MM.1S (cell line): ENCODE data around the gene GOT1.

Source experiments
- CTCF ChIP-seq: fragments of 300-600 bp; sonication (generic); IDR thresholded peaks from 2 replicates; pipeline ENCODE4 v1.5.1; 2016; ENCODE audit warnings: antibody characterized with exemption, low read length, mixed read lengths
- EZH2phosphoT487 ChIP-seq: fragments of 300-600 bp; sonication (generic); IDR thresholded peaks from 2 replicates; pipeline ENCODE4 v1.6.1; 2018; ENCODE audit warnings: antibody characterized with exemption, low read length

DNA sequence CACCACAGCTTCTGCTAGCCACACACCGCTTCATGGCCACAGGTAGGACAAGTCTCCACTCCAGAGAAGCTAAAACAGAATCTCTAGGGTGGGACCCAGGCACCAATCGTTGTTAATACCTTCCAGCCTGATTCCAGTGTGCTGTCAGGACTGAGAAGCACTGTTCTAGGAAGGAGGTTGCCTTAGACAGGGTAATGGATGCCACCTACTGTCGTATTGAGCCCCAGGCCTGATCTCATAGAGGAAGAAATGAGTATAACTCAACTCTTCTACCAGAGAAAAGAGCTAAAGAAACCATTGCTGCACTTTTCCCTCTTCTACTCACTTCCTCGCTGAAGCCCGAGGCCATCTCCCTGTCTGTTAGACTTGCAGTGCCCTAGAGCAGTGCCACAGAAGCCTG lies 69.5 kb downstream of the GOT1 start:
- TF ChIP-seq EZH2phosphoT487 (no peak), CTCF (no peak)
